CD4-positive, alpha-beta T cell treated with Interleukin-21 for 1 hour (primary cell): ENCODE measurements around the gene KAT5.
A peak's percentile ranks its signal among the peaks of the same experiment; 100 is the strongest.
"Not testable (repeated sequence)": the region's sequence is repeated elsewhere in the genome, so short reads cannot be mapped to it uniquely, and the experiment has no call there.

Source experiments
- DNase-seq: peaks from one replicate; pipeline ENCODE4 v3.0.0-alpha.2; 2020

The KAT5 gene

DNA sequence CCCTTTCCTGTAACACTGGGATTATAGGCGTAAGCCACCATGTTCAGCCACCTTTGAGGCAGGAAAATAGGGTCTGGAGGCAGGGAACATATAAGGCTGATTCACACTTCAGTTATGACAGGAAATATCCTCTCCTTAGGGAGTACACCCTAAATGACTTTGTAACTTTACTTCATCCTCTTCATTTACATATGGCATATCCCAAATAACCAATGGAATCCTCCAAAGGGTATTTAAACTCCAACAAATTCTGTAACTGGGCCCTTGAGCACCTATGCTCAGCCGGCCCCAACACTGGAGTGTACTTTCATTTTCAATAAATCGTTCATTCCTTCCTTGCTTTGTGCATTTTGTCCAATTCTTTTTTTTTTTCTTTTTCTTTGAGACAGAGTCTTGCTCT, 1.6 kb upstream of the KAT5 start:
- DNase-seq, result no peak

- no peak for DNase-seq
These were observed 603 bp downstream of the KAT5 start for GRCh38 chr11:65712633-65713076.

DNA sequence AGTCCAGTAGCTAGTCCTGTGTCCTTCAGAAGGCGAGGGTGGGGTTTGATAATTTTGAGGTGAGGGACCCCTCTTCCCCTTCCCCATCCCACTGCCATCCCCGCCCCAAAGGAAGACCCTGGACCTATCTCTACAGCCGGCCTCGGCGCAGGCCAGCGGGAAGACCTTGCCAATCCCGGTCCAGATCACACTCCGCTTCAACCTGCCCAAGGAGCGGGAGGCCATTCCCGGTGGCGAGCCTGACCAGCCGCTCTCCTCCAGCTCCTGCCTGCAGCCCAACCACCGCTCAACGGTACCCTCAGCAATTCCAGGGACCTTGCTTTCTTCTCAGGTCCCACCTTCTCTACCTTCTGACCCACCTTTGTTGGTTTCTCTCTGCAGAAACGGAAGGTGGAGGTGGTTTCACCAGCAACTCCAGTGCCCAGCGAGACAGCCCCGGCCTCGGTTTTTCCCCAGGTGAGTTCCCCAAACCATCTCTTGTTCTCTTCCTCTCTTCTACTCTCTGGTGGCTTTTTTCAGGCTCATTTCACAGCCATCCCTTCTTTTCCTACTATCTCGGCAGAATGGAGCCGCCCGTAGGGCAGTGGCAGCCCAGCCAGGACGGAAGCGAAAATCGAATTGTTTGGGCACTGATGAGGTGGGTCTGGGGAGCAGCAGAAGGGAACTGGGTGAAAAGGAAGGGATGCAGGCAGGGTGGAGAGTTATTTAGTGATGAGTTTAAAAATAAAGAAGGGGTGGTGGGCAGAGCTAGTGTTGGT, 1.3 kb downstream of the KAT5 start:
- DNase-seq, result no peak

GRCh38 chr11:65714433-65714832, 2.4 kb downstream of the KAT5 start:
- no peak for DNase-seq

- DNase-seq, result no peak
These were observed 4.2 kb downstream of the KAT5 start for GRCh38 chr11:65716302-65716701.

DNA sequence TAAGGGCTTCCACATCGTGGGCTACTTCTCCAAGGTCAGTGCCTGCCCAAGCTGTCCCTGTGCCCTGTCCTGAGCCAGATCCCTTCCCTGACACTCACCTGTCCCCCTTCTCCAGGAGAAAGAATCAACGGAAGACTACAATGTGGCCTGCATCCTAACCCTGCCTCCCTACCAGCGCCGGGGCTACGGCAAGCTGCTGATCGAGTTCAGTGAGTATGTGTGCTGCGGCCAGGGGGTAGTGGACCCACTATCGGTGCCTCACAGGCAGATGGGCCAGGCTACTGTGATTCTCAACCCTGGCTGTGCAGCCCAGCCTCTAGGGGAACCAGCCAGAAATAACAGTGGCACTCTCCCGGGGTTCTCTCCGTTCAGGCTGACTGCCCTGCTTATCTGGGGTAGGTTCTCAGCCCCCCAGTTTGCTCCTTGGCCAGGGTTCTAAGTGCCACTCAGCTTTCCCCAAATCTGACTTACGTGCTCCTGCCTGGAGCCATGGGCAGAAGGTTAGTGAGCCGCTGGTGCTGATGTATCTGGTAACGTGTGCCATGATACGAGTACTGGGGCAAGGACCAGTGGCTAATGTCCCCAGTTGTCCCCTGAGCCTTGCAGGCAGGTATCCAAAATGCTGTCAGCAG, 4.8 kb downstream of the KAT5 start:
- DNase-seq, result no peak

DNA sequence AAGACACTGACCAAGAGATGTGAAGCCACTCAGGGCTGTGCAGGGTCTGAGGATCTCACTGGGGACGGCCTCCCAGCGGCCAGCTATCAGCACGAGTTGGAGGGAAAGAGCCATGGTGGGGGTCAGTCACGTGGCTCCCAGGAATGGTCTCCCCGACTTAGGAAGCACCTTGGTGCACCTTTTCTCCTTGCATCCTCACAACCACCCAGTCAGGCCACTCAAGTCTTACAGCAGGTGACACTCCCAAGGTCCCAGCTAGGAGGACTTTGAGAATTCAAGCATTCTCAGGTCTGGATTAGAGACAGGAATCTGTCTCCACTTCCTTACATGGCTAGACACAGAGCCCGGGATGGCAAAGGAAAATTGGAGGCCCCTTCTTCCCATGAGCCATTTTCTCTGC, 5.9 kb downstream of the KAT5 start:
- no peak for DNase-seq

GRCh38 chr11:65718531-65718930, 6.5 kb downstream of the KAT5 start:
- no peak for DNase-seq

GRCh38 chr11:65718964-65719492, 7.0 kb downstream of the KAT5 start:
- DNase-seq, result no peak

GRCh38 chr11:65719871-65720210, 7.8 kb downstream of the KAT5 start:
- DNase-seq, result peak; percentile 26

- peak; percentile 76 for DNase-seq
These were observed 8.3 kb downstream of the KAT5 start, which contains the start of gene RNASEH2C for GRCh38 chr11:65720211-65720934. Gene RNASEH2C (minus strand): TSS chr11:65720798. CDS start chr11:65720758, 40 bp downstream.

DNA sequence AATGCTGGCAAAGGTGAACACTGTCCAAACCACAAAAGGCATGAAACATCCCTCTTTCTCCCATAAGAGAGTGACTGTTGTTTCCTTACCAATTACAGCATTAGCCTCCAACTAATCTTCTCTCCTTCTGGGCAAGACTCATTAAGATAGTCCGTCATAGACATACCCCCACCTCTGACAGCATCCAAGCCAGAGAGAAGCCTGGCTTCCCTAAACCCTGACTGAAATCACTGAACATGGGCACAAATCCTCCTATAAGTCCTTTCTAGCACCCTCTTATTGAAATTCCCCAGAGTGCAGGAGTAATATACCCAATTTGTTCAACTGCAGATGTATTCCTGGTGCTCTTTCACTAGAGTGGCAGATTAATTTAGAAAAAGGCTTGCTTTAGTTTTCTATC, 10.2 kb downstream of the KAT5 start:
- DNase-seq, result no peak

DNA sequence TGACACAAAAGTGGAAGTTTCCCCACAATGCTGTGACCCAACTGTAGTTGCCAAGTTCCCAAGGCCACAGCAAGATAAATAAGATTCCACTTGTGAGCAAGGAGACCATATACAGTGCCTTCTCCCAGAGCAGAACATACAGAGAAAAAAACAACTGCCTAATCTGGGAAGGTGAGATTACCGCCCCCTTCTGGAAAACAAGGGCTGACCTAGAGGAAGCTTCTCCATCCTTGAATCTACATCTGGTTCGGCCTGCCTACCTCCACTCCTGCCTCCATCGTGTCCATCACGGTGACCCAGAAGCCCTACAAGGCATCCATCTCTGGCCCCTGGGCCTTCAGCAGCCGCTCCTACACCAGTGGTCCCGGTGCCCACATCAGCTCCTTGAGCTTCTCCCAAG, 14.6 kb downstream of the KAT5 start:
- DNase-seq, result no peak

DNA sequence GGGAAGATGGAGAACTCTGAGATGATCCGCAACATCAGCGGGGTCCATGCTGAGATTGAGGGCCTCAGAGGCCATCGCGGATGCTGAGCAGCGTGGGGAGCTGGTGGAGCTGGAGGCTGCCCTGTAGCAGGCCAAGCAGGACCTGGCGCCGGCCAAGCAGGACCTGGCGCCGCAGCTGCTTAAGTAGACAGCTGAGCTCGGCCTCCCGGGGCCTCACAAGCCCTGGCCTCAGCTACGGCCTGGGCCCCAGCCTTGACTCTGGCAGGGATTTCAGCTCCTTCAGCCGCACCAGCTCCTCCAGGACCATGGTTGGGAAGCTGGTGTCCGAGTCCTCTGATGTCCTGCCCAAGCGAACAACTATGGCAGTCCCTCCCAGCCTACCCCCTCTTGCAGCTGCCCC, 15.8 kb downstream of the KAT5 start:
- no peak for DNase-seq

DNA sequence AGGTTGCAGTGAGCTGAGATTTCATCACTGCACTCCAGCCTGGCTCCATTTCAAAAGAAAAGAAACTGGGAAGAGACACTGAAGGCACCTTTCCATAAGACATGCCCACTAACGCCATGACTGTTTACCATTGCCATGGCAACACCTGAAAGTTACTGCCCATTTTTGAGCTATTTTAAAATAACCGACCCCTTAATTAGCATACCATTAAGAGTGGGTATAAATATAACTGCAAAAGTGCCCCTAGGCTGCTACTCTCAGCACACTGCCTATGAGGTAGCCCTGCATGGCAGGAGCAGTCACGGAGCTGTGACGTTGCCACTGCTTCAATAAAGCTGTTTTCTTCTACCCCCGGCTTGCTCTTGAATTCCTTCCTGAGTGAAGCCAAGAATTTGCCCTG, 18.4 kb downstream of the KAT5 start:
- DNase-seq, result no peak

DNA sequence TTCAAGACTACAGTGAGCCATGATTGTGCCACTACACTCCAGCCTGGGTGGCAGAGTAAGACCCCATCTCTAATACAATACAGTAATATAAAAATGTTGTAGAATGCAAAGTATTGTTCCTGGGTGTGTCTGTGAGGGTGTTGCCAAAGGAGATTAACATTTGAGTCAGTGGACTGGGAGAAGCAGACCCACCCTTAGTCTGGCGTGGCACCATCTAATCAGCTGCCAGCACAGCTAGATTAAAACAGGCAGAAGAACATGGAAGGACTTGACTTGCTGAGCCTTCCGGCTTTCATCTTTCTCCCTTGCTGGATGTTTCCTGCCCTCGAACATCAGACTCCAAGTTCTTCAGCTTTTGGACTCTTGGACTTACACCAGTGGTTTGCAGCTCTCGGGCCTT, 23.1 kb downstream of the KAT5 start:
- DNase-seq, result not testable (repeated sequence)

GRCh38 chr11:65736810-65737209, 24.8 kb downstream of the KAT5 start:
- no peak for DNase-seq

GRCh38 chr11:65739022-65739421, 27.0 kb downstream of the KAT5 start:
- DNase-seq, result no peak

DNA sequence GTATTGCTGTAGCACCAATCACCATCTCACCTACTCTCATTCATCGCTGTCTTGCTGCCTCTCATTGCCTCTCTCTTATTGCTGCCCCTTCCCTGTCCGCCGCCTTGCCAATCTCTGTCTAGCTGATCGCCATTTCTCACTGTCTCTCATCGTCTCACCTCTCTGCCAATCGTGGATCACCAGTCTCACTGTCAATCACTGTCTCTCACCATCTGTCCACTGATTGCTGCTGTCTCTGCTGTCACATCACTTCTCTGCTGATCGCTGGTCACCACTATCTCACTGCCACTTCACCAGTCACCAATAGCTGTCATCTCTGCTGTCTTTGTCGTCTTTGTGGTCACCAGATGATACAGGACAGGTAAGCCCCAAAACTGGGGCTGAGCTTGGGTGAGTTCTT, 29.1 kb downstream of the KAT5 start:
- no peak for DNase-seq

DNA sequence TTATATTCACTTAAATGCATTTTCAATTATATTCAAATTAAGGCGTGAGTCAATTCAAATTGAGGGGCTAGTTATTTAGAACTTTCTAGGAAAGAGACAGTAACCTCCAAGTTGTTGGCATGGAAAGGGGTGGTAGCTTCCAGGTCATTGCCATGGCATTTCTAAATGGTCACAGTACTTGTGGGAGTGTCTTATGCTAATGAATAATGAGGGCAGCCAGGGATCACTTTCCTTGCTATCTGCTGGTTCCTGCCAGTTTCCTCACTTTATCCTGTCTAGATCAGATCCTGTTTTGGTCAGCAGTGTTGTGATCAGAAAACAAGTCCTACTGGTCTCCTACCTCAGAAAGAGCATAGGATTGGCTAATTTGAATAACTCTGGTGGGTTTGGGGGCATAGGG, 30.3 kb downstream of the KAT5 start:
- no peak for DNase-seq

DNA sequence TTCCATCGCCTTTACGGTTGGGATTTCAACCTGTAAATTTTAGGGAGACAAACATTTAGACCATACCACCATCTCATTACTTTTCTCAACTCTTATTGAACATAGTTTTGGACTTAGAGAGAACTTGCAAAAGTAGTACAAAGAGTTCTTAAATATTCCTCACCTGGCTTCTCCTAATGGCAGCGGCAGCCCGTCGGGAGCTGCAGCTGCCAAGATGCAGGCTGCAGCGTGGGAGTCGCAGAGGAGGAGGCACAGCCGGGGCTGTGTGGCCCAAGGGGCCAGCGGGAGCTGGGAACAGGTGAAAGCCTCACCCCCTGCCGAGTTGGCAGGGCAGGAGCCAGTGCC, 31.6 kb downstream of the KAT5 start:
- DNase-seq, result no peak

DNA sequence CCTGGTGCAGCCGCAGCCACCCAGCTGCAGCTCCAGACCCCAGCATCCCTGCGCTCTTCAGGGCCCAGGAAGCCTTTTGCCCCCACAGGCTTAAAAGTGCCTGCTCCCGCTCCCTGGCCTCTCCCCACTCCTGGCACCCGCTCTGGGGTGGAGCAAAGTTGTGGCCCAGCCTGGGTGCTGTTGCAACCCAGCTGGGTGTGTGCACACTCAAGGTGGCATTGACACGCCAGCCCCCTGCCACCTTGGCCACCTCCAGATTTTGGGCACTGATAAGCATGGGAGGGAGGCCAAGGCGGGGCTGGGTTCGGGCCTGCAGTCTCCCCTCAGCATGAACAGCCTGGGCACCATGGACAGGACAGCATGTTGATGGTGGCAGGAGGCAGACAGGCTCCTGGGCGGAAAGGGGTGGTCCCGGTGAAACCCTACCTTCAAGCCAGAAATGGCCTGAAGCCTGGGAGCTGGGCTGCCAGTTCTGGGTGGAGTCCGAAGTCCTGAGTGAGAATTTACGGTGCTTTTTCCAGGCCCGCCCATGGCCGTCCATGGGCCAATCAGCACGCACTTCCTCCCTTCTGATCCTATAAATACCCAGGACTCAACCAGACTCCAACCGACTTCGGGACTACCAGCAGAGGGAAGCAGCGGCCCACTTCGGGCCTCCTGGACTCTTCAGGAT, 32.1 kb downstream of the KAT5 start:
- DNase-seq, result no peak

DNA sequence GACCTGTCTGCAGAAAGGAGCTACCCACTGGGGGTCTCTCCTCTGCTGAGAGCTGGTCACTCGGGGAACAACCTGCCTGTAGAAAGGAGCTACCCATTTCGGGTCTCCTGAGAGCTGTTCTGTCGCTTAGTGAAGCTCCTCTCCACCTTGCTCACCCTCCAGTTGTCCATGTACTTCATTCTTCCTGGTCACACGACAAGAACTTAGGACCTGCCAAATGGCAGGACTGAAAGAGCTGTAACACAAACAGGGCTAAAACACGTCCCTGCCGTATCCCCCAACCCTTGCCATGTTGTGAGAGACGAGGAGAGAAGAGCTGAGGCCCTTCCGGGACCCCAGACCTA, 32.6 kb downstream of the KAT5 start:
- DNase-seq, result no peak

DNA sequence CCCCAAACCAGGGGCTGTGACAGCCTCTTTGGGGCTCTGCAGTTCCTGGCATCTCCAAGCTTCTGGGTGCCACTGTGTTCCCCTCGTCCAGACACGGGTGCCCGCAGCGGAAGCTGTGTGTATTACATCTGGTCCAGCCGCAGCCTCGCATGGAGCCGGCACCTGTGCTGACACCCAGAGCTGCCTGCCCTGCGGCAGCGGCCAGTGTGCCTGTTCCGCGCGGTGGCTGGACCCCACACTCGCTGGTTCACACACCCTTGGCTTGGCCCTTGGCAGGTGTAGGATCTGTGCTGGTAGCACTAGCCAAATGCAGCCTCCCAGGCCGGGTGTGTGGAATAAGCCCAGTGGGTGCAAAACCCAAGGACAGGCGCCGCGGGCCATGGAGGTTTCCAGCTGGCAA, 33.0 kb downstream of the KAT5 start:
- DNase-seq, result no peak
